WTC11 (cell line): ENCODE results near the gene UBL4A. TPM values are rescaled to one million over a fixed set of nuclear protein-coding genes. Genes with fewer than 3 reads are reported as not detected.

Experiments
- ATAC-seq: fragments of 200-7000 bp; cut with Tn5 transposase; 2 replicates; pipeline ENCODE4 v1.10.0; 2021; ENCODE audit warnings: mild to moderate bottlenecking, moderate library complexity
- CTCF ChIA-PET: fragments of 300-600 bp; sonication (Branson Sonifier 250); formaldehyde crosslinking; loops from one replicate; lab custom pipeline; 2021; ENCODE audit warnings: antibody characterized with exemption; lab: Charles Lee
- POLR2A ChIA-PET: fragments of 350-600 bp; sonication (Branson Sonifier 250); formaldehyde crosslinking; loops from one replicate; lab custom pipeline; 2021; ENCODE audit warnings: antibody characterized with exemption; lab: Charles Lee
- DNase-seq: peaks from one replicate; pipeline ENCODE4 v3.0.0; 2021; ENCODE audit warnings: low spot score
- H3K27ac Mint-ChIP-seq: 2 replicates; pipeline ENCODE4 v1.8.0; 2021; ENCODE audit warnings: mixed read lengths
- H3K27me3 Mint-ChIP-seq: 2 replicates; pipeline ENCODE4 v1.8.0; 2021; ENCODE audit warnings: low read depth, mild to moderate bottlenecking, moderate library complexity, mixed read lengths
- H3K36me3 Mint-ChIP-seq: 2 replicates; pipeline ENCODE4 v1.8.0; 2021; ENCODE audit warnings: mixed read lengths
- H3K4me1 Mint-ChIP-seq: 2 replicates; pipeline ENCODE4 v1.8.0; 2022; ENCODE audit warnings: mixed read lengths
- H3K4me3 Mint-ChIP-seq: 2 replicates; pipeline ENCODE4 v1.8.0; 2021; ENCODE audit warnings: mild to moderate bottlenecking, moderate library complexity, mixed read lengths
- H3K9me3 Mint-ChIP-seq: 2 replicates; pipeline ENCODE4 v1.8.0; 2021; ENCODE audit warnings: mixed read lengths
- CBFB ChIP-seq: sonication (generic); formaldehyde crosslinking; IDR thresholded peaks from 2 replicates; pipeline ENCODE4 v1.8.1; 2022; ENCODE audit warnings: mild to moderate bottlenecking, low read depth, missing genetic modification reagents
- CREM ChIP-seq: sonication (generic); formaldehyde crosslinking; IDR thresholded peaks from 2 replicates; pipeline ENCODE4 v1.8.1; 2022; ENCODE audit warnings: mild to moderate bottlenecking, missing genetic modification reagents, moderate library complexity
- ELF4 ChIP-seq: sonication (generic); formaldehyde crosslinking; IDR thresholded peaks from 2 replicates; pipeline ENCODE4 v1.8.1; 2022; ENCODE audit warnings: low read depth, mild to moderate bottlenecking, moderate library complexity, missing genetic modification reagents
- GRHL2 ChIP-seq: fragments of 250-450 bp; sonication (Bioruptor Pico); IDR thresholded peaks from 2 replicates; pipeline ENCODE4 v1.8.0; 2022; ENCODE audit warnings: mild to moderate bottlenecking, moderate library complexity; ENCODE audit not compliant: insufficient replicate concordance, severe bottlenecking
- IRF1 ChIP-seq: sonication (generic); formaldehyde crosslinking; IDR thresholded peaks from 2 replicates; pipeline ENCODE4 v1.8.0; 2023; ENCODE audit warnings: missing genetic modification reagents
- NFE2L1 ChIP-seq: sonication (generic); formaldehyde crosslinking; IDR thresholded peaks from 2 replicates; pipeline ENCODE4 v1.8.1; 2023; ENCODE audit warnings: missing genetic modification reagents
- NR1H2 ChIP-seq: sonication (generic); formaldehyde crosslinking; IDR thresholded peaks from 2 replicates; pipeline ENCODE4 v1.9.0; 2021; ENCODE audit warnings: mild to moderate bottlenecking, moderate library complexity, missing genetic modification reagents
- PRDM15 ChIP-seq: sonication (generic); formaldehyde crosslinking; IDR thresholded peaks from 2 replicates; pipeline ENCODE4 v1.8.0; 2022; ENCODE audit warnings: missing genetic modification reagents
- SMAD4 ChIP-seq: sonication (generic); formaldehyde crosslinking; IDR thresholded peaks from 2 replicates; pipeline ENCODE4 v1.8.0; 2022; ENCODE audit warnings: mild to moderate bottlenecking, missing genetic modification reagents
- SOX15 ChIP-seq: fragments of 250-450 bp; sonication (Bioruptor Pico); IDR thresholded peaks from 2 replicates; pipeline ENCODE4 v1.9.0; 2021; ENCODE audit warnings: mild to moderate bottlenecking
- TP53 ChIP-seq: sonication (generic); formaldehyde crosslinking; IDR thresholded peaks from 2 replicates; pipeline ENCODE4 v1.8.1; 2023; ENCODE audit warnings: mild to moderate bottlenecking, missing genetic modification reagents
- ZBTB21 ChIP-seq: sonication (generic); formaldehyde crosslinking; IDR thresholded peaks from 2 replicates; pipeline ENCODE4 v1.8.1; 2023; ENCODE audit warnings: mild to moderate bottlenecking, missing genetic modification reagents, borderline replicate concordance
- ZNF138 ChIP-seq: sonication (generic); formaldehyde crosslinking; conservative IDR thresholded peaks from 2 replicates; pipeline ENCODE4 v1.8.1; 2022; ENCODE audit warnings: mild to moderate bottlenecking, moderate library complexity, missing genetic modification reagents
- ZNF232 ChIP-seq: sonication (generic); formaldehyde crosslinking; IDR thresholded peaks from 2 replicates; pipeline ENCODE4 v1.8.0; 2022; ENCODE audit warnings: mild to moderate bottlenecking, missing genetic modification reagents
- ZNF416 ChIP-seq: fragments of 250-450 bp; sonication (Bioruptor Pico); IDR thresholded peaks from 2 replicates; pipeline ENCODE4 v1.9.0; 2021; ENCODE audit warnings: mild to moderate bottlenecking, inconsistent platforms
- ZNF532 ChIP-seq: fragments of 250-450 bp; sonication (Bioruptor Pico); IDR thresholded peaks from 2 replicates; pipeline ENCODE4 v1.9.0; 2021; ENCODE audit warnings: mild to moderate bottlenecking, borderline replicate concordance
- total RNA-seq: library from RNA; stranded (reverse); gene quantifications from 3 replicates; pipeline ENCODE4 v1.2.3, GENCODE V29; 2021
- TF ChIP-seq, protein P1 (sequence below): sonication (generic); formaldehyde crosslinking; IDR thresholded peaks from 2 replicates; pipeline ENCODE4 v1.8.1; 2023; ENCODE audit warnings: mild to moderate bottlenecking, missing genetic modification reagents
- TF ChIP-seq, protein P2 (sequence below): sonication (generic); formaldehyde crosslinking; conservative IDR thresholded peaks from 2 replicates; pipeline ENCODE4 v1.8.1; 2023; ENCODE audit warnings: mild to moderate bottlenecking, low read depth, missing genetic modification reagents, moderate library complexity
- TF ChIP-seq, protein P3 (sequence below): fragments of 250-450 bp; sonication (Bioruptor Pico); IDR thresholded peaks from 2 replicates; pipeline ENCODE4 v2.1.2; 2022; ENCODE audit warnings: mild to moderate bottlenecking, moderate library complexity

The UBL4A gene
- total RNA-seq, 1 experiment from 2014 or later: 34.0 TPM

- POLR2A ChIA-PET: no interaction called here
Observed at GRCh38 chrX:154467556-154467955, 18.9 kb downstream of the UBL4A start.

DNA sequence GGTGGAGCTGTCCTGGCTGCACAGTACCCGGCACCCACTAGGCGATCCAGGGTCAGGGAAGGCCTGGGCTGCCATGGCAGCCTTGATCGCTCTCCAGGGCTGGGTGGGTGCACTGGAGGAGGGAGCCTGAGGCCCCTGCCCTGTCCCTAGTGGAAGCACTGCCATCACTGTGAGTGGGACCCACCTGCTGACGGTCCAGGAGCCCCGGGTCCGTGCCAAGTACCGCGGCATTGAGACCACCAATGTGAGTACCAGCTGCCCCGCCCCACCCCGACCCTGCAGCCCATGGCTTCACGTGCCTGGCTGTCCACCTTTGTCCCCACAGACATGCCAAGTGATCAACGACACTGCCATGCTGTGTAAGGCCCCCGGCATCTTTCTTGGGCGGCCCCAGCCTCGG, 19.5 kb downstream of the UBL4A start:
- no peak for TF ChIP-seq TP53 (CRISPR knock-in tag)
- H3K27me3 Mint-ChIP-seq: no peaks in the 10 kb centered on the region
- H3K27ac Mint-ChIP-seq: no peak overlapping the region
- H3K4me3 Mint-ChIP-seq: no peak overlapping the region
- no peaks in the 10 kb centered on the region for H3K4me1 Mint-ChIP-seq
- POLR2A ChIA-PET: no interaction called here
- CTCF ChIA-PET: no interaction called here
- H3K9me3 Mint-ChIP-seq: no peaks in the 10 kb centered on the region
- H3K36me3 Mint-ChIP-seq: 0 out of 2 replicates have a peak, but pooled peaks cover 2% of the 10 kb centered on the region
- ATAC-seq (no peak), DNase-seq (no peak)

More at GRCh38 chrX:154467556-154467955, 18.9 kb downstream of the UBL4A start:
- no peak for ATAC-seq
- Mint-ChIP-seq H3K36me3 (0 out of 2 replicates have a peak, but pooled peaks cover 2% of the 10 kb centered on the region), H3K9me3 (no peaks in the 10 kb centered on the region), H3K27ac (no peak overlapping the region), H3K27me3 (no peaks in the 10 kb centered on the region), H3K4me1 (no peaks in the 10 kb centered on the region), H3K4me3 (no peak overlapping the region)
- DNase-seq: no peak
- CTCF ChIA-PET: no interaction called here
- TF ChIP-seq ZBTB21 (CRISPR knock-in tag) (no peak), ZNF138 (CRISPR knock-in tag) (no peak), CBFB (no peak), ZNF532 (no peak), SMAD4 (CRISPR knock-in tag) (no peak), TP53 (CRISPR knock-in tag) (no peak), CREM (CRISPR knock-in tag) (no peak)
- TF ChIP-seq, protein P1, sequence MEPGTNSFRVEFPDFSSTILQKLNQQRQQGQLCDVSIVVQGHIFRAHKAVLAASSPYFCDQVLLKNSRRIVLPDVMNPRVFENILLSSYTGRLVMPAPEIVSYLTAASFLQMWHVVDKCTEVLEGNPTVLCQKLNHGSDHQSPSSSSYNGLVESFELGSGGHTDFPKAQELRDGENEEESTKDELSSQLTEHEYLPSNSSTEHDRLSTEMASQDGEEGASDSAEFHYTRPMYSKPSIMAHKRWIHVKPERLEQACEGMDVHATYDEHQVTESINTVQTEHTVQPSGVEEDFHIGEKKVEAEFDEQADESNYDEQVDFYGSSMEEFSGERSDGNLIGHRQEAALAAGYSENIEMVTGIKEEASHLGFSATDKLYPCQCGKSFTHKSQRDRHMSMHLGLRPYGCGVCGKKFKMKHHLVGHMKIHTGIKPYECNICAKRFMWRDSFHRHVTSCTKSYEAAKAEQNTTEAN: no peak

DNA sequence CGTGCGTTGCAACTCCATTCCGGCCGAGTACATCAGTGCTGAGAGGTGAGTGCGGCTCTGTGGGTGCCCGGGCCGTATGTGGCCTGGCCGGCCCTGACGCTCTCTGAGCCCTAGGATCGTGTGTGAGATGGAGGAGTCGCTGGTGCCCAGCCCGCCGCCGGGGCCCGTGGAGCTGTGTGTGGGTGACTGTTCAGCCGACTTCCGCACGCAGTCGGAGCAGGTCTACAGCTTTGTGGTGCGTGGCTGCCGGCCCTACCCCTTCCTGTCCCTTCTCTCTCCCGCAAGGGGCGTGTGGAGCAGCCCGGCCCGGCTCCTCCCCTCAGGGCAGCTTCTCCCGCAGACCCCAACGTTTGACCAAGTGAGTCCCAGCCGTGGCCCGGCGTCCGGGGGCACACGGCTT, 20.4 kb downstream of the UBL4A start:
- Mint-ChIP-seq H3K27ac (no peak overlapping the region), H3K4me1 (no peaks in the 10 kb centered on the region), H3K27me3 (no peaks in the 10 kb centered on the region), H3K9me3 (no peaks in the 10 kb centered on the region), H3K36me3 (0 out of 2 replicates have a peak, but pooled peaks cover 2% of the 10 kb centered on the region), H3K4me3 (no peak overlapping the region)
- ChIA-PET POLR2A (no interaction called here), CTCF (no interaction called here)
- ATAC-seq (no peak), DNase-seq (no peak)
- TF ChIP-seq, protein P2, sequence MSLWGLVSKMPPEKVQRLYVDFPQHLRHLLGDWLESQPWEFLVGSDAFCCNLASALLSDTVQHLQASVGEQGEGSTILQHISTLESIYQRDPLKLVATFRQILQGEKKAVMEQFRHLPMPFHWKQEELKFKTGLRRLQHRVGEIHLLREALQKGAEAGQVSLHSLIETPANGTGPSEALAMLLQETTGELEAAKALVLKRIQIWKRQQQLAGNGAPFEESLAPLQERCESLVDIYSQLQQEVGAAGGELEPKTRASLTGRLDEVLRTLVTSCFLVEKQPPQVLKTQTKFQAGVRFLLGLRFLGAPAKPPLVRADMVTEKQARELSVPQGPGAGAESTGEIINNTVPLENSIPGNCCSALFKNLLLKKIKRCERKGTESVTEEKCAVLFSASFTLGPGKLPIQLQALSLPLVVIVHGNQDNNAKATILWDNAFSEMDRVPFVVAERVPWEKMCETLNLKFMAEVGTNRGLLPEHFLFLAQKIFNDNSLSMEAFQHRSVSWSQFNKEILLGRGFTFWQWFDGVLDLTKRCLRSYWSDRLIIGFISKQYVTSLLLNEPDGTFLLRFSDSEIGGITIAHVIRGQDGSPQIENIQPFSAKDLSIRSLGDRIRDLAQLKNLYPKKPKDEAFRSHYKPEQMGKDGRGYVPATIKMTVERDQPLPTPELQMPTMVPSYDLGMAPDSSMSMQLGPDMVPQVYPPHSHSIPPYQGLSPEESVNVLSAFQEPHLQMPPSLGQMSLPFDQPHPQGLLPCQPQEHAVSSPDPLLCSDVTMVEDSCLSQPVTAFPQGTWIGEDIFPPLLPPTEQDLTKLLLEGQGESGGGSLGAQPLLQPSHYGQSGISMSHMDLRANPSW (CRISPR knock-in tag): no peak
- TF ChIP-seq, protein P3, sequence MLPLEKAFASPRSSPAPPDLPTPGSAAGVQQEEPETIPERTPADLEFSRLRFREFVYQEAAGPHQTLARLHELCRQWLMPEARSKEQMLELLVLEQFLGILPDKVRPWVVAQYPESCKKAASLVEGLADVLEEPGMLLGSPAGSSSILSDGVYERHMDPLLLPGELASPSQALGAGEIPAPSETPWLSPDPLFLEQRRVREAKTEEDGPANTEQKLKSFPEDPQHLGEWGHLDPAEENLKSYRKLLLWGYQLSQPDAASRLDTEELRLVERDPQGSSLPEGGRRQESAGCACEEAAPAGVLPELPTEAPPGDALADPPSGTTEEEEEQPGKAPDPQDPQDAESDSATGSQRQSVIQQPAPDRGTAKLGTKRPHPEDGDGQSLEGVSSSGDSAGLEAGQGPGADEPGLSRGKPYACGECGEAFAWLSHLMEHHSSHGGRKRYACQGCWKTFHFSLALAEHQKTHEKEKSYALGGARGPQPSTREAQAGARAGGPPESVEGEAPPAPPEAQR (CRISPR knock-in tag): no peak
- no peak for TF ChIP-seq ZNF416 (CRISPR knock-in tag)
- no peak for TF ChIP-seq ZBTB21 (CRISPR knock-in tag)
- no peak for TF ChIP-seq ZNF232 (CRISPR knock-in tag)
- TF ChIP-seq SOX15 (CRISPR knock-in tag): no peak
- no peak for TF ChIP-seq PRDM15 (CRISPR knock-in tag)
- no peak for TF ChIP-seq ELF4 (CRISPR knock-in tag)
- no peak for TF ChIP-seq NFE2L1 (CRISPR knock-in tag)
- TF ChIP-seq IRF1 (CRISPR knock-in tag): no peak
- TF ChIP-seq NR1H2 (CRISPR knock-in tag): no peak
- no peak for TF ChIP-seq GRHL2 (CRISPR knock-in tag)
